AG10803 (cell line): Measurements from ENCODE around the gene TMEM35A.

ENCODE experiments used
- DNase-seq: peaks from one replicate; pipeline ENCODE4 v3.0.0; 2010; ENCODE audit warnings: low read depth
- H3K4me3 ChIP-seq: 2 replicates; pipeline ENCODE4 v1.5.1; 2011; ENCODE audit warnings: mild to moderate bottlenecking, low read length, control low read depth
- CTCF ChIP-seq: conservative IDR thresholded peaks from 2 replicates; pipeline ENCODE4 v1.5.1; 2011; ENCODE audit warnings: mild to moderate bottlenecking, low read length, control low read depth, inconsistent platforms

The TMEM35A gene

GRCh38 chrX:101097546-101098453 is 19.1 kb downstream of the TMEM35A start, which contains the start of gene CENPI:
TSS of gene CENPI (plus strand) at chrX:101098204. CDS start at chrX:101101071, 2,867 bp downstream.
- peak; percentile 90 for DNase-seq
- H3K4me3 ChIP-seq = peak within 1 kb of the TSS; percentile 68
- no peak for TF ChIP-seq CTCF

- TF ChIP-seq CTCF = no peak
- DNase-seq = peak; percentile 72
Observed at GRCh38 chrX:101108284-101108683, 29.6 kb downstream of the TMEM35A start.

GRCh38 chrX:101117701-101118100 is 39.0 kb downstream of the TMEM35A start:
- peak; percentile 57 for DNase-seq
- no peak for TF ChIP-seq CTCF
- no peak overlapping the region for H3K4me3 ChIP-seq

More at GRCh38 chrX:101108284-101108683, 29.6 kb downstream of the TMEM35A start:
- no peak overlapping the region for H3K4me3 ChIP-seq

- TF ChIP-seq CTCF = no peak
- peak; percentile 15 for DNase-seq
- no peak overlapping the region for H3K4me3 ChIP-seq
Observed at GRCh38 chrX:101136235-101136634, 57.6 kb downstream of the TMEM35A start.
